ENCODE measurements around the gene PPP1R15B.

DNA sequence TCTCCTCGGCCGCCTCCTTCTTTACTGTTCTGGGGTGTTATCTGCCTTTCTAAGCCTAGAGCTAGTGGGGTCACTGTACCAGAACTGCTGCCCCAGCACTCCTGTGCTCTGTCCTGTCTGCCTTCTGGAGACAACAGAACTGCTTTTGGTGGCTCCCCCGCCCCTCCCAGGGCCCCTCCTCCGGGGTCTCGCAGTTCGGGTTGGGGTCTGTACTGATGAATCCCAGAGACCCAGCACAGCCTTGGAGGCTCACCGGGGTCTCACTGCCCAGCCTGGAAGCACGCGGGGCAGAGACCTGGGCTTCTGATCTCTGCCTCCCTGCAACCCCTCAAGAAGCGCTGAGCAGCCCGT lies 48.7 kb downstream of the PPP1R15B start:
- TF ChIP-seq, protein P1, sequence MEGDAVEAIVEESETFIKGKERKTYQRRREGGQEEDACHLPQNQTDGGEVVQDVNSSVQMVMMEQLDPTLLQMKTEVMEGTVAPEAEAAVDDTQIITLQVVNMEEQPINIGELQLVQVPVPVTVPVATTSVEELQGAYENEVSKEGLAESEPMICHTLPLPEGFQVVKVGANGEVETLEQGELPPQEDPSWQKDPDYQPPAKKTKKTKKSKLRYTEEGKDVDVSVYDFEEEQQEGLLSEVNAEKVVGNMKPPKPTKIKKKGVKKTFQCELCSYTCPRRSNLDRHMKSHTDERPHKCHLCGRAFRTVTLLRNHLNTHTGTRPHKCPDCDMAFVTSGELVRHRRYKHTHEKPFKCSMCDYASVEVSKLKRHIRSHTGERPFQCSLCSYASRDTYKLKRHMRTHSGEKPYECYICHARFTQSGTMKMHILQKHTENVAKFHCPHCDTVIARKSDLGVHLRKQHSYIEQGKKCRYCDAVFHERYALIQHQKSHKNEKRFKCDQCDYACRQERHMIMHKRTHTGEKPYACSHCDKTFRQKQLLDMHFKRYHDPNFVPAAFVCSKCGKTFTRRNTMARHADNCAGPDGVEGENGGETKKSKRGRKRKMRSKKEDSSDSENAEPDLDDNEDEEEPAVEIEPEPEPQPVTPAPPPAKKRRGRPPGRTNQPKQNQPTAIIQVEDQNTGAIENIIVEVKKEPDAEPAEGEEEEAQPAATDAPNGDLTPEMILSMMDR (IDR thresholded peaks at IDR 0.05) = no peak
- TF ChIP-seq EP300 (IDR thresholded peaks at IDR 0.05) = no peak
- TF ChIP-seq POLR2A (IDR thresholded peaks at IDR 0.05; ENCODE audit: low read depth) = no peak

All from esophagus muscularis mucosa (tissue), 4 donors.